Hepatocyte (in vitro differentiated cells): ENCODE results near the gene CDC7. TPM values are rescaled to one million over a fixed set of nuclear protein-coding genes. Genes with fewer than 3 reads are reported as not detected.

ENCODE experiments used
- DNase-seq: peaks from one replicate; pipeline ENCODE4 v3.0.0-alpha.2; 2016; ENCODE audit warnings: low spot score
- H2AFZ ChIP-seq: fragments of 200-600 bp; sonication (generic); 2 replicates; pipeline ENCODE4 v1.6.0; 2016; ENCODE audit warnings: antibody characterized with exemption, mild to moderate bottlenecking
- H3K27ac ChIP-seq: fragments of 200-600 bp; sonication (generic); 2 replicates; pipeline ENCODE4 v1.5.1; 2016; ENCODE audit warnings: mild to moderate bottlenecking
- H3K27me3 ChIP-seq: fragments of 200-600 bp; sonication (generic); 2 replicates; pipeline ENCODE4 v1.6.1; 2016
- H3K36me3 ChIP-seq: fragments of 200-600 bp; sonication (generic); replicated peaks from 2 replicates; pipeline ENCODE4 v1.5.1; 2016; ENCODE audit warnings: low read depth; ENCODE audit not compliant: insufficient read depth
- H3K4me1 ChIP-seq: fragments of 200-600 bp; sonication (generic); 2 replicates; pipeline ENCODE4 v1.5.1; 2016; ENCODE audit warnings: mild to moderate bottlenecking, moderate library complexity; ENCODE audit not compliant: insufficient read depth
- H3K4me2 ChIP-seq: fragments of 200-600 bp; sonication (generic); 2 replicates; pipeline ENCODE4 v1.6.0; 2016
- H3K4me3 ChIP-seq: fragments of 200-600 bp; sonication (generic); 2 replicates; pipeline ENCODE4 v1.5.1; 2016; ENCODE audit warnings: mild to moderate bottlenecking
- H3K79me2 ChIP-seq: fragments of 200-600 bp; sonication (generic); 2 replicates; pipeline ENCODE4 v1.6.0; 2017; ENCODE audit warnings: mild to moderate bottlenecking
- H3K9me2 ChIP-seq: fragments of 200-600 bp; sonication (generic); replicated peaks from 2 replicates; pipeline ENCODE4 v1.6.0; 2017; ENCODE audit warnings: mild to moderate bottlenecking; ENCODE audit not compliant: insufficient read depth
- H3K9me3 ChIP-seq: fragments of 200-600 bp; sonication (generic); 2 replicates; pipeline ENCODE4 v1.5.1; 2016; ENCODE audit warnings: low read depth, mild to moderate bottlenecking
- H4K20me1 ChIP-seq: fragments of 200-600 bp; sonication (generic); 2 replicates; pipeline ENCODE4 v1.6.0; 2016; ENCODE audit warnings: mild to moderate bottlenecking; ENCODE audit not compliant: insufficient read depth, poor library complexity, severe bottlenecking
- CTCF ChIP-seq: fragments of 200-600 bp; sonication (generic); IDR thresholded peaks from 2 replicates; pipeline ENCODE4 v1.5.1; 2016; ENCODE audit warnings: antibody characterized with exemption, mild to moderate bottlenecking; ENCODE audit not compliant: poor library complexity
- EZH2 ChIP-seq: fragments of 200-600 bp; sonication (generic); IDR thresholded peaks from 2 replicates; pipeline ENCODE4 v1.6.1; 2016; ENCODE audit warnings: antibody characterized with exemption, mild to moderate bottlenecking, borderline replicate concordance
- EZH2phosphoT487 ChIP-seq: fragments of 200-600 bp; sonication (generic); IDR thresholded peaks from one replicate; pipeline ENCODE4 v1.6.1; 2018; ENCODE audit warnings: antibody characterized with exemption, mild to moderate bottlenecking, low read depth, moderate library complexity; ENCODE audit not compliant: unreplicated experiment, severe bottlenecking
- WGBS: methylation state at CpG from one replicate; pipeline ENCODE4 v1.1.6; 2016; ENCODE audit warnings: low lambda C conversion rate; ENCODE audit errors: missing lambda C conversion rate; 5-methylcytosine and 5-hydroxymethylcytosine counted together
- polyA plus RNA-seq: library from polyadenylated mRNA; unstranded; fragments of >200 nt; fragmentation: Nextera tagmentation; extraction: Ambion mirVana; gene quantifications from 2 replicates; pipeline ENCODE4 v1.2.1, GENCODE V29; 2016
- total RNA-seq: library from RNA; depleted of rRNA; stranded (reverse); fragments of >200 nt; gene quantifications from 2 replicates; pipeline ENCODE4 v1.2.3, GENCODE V29; 2014

The CDC7 gene
- total and polyA plus RNA-seq, 2 experiments from 2014 or later, result 3.9 to 8.0 TPM

- Histone ChIP-seq H3K27ac (no peak overlapping the region), H3K4me1 (no peaks in the 10 kb centered on the region), H3K36me3 (no peaks in the 10 kb centered on the region), H4K20me1 (no peaks in the 10 kb centered on the region), H3K4me3 (no peak overlapping the region), H3K9me2 (no peaks in the 10 kb centered on the region), H3K79me2 (no peaks in the 10 kb centered on the region), H2AFZ (no peak overlapping the region), H3K9me3 (no peaks in the 10 kb centered on the region), H3K4me2 (no peak overlapping the region), H3K27me3 (no peaks in the 10 kb centered on the region)
- 73% methylated on average over 2 of the region's 2 CpGs for WGBS
- TF ChIP-seq CTCF (no peak), EZH2phosphoT487 (no peak), EZH2 (no peak)
- no peak for DNase-seq
Observed at GRCh38 chr1:91552596-91552995, 51.9 kb downstream of the CDC7 start.

- H4K20me1 ChIP-seq, result no peaks in the 10 kb centered on the region
- H2AFZ ChIP-seq, result no peak overlapping the region
- no peaks in the 10 kb centered on the region for H3K36me3 ChIP-seq
- 91% methylated on average over 3 of the region's 3 CpGs for WGBS
- no peaks in the 10 kb centered on the region for H3K4me1 ChIP-seq
- no peak for TF ChIP-seq EZH2phosphoT487
- TF ChIP-seq EZH2, result no peak
- no peak for TF ChIP-seq CTCF
- no peak overlapping the region for H3K4me3 ChIP-seq
- no peaks in the 10 kb centered on the region for H3K9me2 ChIP-seq
- no peak for DNase-seq
- no peaks in the 10 kb centered on the region for H3K79me2 ChIP-seq
- no peak overlapping the region for H3K4me2 ChIP-seq
- no peak overlapping the region for H3K27ac ChIP-seq
- H3K9me3 ChIP-seq, result no peaks in the 10 kb centered on the region
- H3K27me3 ChIP-seq, result no peaks in the 10 kb centered on the region
Observed at GRCh38 chr1:91553177-91553591, 52.5 kb downstream of the CDC7 start.

GRCh38 chr1:91555074-91555730 is 54.6 kb downstream of the CDC7 start:
- DNase-seq, result no peak
- Histone ChIP-seq H3K4me3 (no peak overlapping the region), H3K27me3 (no peaks in the 10 kb centered on the region), H4K20me1 (no peaks in the 10 kb centered on the region), H3K4me1 (peaks cover 6% of the 10 kb centered on the region), H3K36me3 (no peaks in the 10 kb centered on the region), H3K9me2 (no peaks in the 10 kb centered on the region), H3K9me3 (no peaks in the 10 kb centered on the region), H3K27ac (no peak overlapping the region), H3K79me2 (no peaks in the 10 kb centered on the region), H3K4me2 (no peak overlapping the region), H2AFZ (no peak overlapping the region)
- 70% methylated on average over 7 of the region's 7 CpGs for WGBS
- TF ChIP-seq EZH2phosphoT487 (no peak), CTCF (peak; percentile 17), EZH2 (no peak)
